DMS153 (cell line): ENCODE data around the gene PAPPA2.

Source experiments
- DNase-seq: peaks from one replicate; lab custom pipeline; 2025; lab: John Stamatoyannopoulos, UW

The PAPPA2 gene

DNA sequence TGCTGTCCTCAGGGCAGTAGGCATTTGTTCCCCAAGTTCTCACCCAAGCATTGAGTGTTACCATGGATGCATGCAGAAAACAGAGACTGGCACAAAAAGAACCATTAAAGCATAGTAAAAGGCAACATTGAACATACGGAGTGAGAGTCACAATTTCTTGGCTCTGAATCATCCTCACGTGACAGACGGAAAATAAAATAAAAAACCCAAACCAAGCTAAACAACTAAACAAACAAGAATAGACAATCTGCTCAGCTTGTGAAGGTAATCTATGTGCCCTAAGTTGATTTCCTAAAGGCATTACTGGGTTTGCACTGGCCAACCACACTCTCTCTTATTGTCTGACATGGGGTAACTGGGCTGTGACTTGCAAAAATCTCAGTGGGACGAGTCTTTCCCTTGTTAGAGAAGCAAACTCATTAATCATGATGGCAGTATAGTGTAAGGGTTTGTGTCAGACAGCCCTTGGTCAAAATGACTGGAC is 395.5 kb downstream of the PAPPA2 start:
- peak; percentile 44 for DNase-seq

DNA sequence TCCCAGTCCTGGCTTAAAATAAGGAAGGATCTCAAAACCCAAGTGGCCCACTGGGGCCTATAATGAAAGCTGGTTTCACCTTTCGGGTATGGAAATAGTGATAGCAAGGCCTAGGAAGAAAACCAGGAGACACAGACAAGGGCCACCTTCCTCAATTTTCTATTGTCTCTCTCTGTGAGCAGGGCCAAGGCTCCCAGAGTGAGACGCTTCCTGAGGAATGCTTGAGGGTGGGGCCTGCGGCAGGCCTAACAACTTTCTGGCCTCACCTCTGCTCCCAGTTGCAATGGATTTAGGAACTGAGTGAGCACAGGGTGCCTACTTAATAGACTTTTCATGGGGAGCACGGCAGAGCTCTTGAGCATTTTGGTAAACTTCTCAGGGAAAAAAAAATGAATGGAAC is 400.6 kb downstream of the PAPPA2 start:
- no peak for DNase-seq

DNA sequence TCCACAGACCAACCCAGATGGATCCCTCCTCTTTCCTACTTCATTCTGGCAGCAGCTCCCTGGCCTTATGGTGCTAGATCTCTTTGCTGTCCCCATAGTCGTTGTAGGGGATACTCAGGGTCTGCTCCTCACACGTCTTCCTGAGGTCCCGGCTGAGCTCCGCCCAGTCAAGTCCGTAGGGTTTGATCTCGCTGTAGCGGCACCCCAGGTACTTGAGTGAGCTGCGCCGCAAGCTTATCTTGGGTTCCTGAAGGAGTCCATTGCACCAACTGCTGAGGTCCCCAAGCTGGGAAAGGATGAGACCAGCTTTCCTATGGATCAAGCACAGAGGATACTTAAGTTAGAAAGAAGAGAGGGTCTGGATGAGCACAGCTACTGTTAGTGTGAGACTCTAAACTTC is 401.2 kb downstream of the PAPPA2 start:
- no peak for DNase-seq

DNA sequence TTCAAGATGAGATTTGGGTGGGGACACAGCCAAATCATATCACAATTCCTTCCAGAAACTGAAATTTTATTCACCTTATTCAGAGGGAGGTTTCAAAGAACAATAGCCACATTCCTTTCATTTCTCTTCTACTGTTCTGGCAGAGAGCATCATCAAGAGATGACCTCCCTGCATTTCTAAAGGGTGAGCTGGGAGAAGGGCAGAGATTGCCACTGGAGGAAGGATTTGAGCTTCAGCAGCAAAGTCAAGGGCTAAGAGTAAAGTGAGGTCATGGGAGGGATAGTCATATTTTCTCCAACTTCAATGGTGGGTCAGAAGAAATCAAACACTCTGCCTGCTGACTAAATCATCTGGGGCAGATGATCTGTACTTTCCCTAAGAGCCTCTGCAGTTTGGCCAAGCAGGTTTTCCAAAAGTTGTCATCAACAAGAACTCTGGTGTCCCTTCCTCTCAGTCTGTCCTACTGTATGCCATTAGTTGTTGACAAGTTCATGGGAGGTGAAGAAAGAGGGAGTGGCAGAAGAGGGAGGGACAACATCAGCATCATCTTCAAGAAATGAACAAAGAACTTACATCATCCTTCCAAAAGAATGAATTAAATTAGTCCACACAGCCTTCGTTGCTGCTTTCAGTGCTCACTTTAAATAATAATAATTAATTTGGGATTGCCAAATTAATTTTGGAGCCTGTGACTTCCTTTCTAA is 403.2 kb downstream of the PAPPA2 start:
- no peak for DNase-seq

DNA sequence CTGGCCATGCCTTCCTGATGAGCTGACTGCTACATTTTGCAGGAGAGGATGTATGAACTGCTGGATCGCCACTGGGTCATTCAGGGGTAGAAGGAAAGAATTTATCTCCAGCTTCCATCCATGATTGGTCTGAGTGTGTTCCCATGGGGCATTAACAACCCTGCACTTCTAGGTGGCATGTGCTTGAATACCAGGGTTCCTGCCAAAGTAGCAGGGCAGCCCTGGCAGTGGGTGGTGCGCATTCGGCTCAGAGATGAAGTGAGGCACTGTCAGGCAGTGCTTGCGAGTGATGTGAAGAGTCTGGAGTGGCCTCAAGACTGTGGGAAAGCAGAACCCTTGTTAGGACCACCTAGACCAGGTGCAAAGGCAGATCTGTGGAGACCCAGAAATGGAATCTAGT is 406.6 kb downstream of the PAPPA2 start:
- no peak for DNase-seq

DNA sequence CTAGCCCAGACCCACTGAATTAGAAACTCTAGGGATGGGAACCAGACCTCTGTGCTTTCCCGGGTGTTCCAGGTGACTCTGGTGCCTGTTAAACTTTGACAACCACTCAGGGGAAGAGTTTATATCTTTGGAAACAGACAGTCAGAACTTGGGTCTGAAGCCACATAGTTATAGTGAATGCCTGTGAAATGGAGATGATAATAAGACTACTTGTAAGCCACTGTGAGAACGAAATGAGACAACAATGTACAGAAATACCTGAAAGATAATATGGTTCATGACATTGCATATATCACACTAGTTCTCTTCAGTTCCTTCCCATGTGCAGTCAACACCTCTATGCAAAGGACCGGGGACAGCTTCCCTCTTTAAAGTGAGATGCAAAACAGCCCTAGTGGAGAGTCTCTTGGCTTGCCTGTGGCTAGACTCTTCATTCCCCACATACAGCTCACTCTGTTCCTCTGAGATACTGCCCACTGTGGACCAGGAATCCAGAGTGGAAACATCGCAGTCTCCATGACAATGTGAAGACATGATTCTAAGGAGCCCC is 414.1 kb downstream of the PAPPA2 start:
- no peak for DNase-seq

DNA sequence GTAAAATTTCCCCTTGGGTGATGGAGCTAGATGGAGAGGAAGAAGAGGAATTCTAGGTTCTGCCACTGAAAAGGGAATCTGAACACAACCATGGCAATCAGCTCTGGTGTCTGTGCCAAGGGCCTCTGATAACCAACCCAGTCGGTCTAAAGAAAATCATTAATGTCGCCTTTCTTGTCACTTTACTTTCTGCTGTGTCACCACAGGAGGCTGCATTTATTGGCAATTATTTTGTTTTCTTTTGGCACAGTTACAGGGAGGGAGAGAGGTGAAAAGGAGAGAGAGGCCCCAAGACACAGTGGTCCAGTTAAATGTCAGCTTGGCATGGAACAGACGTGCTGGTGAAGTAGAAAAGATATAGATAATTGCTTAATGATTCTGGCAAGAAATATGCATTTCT is 414.6 kb downstream of the PAPPA2 start:
- DNase-seq: no peak

DNA sequence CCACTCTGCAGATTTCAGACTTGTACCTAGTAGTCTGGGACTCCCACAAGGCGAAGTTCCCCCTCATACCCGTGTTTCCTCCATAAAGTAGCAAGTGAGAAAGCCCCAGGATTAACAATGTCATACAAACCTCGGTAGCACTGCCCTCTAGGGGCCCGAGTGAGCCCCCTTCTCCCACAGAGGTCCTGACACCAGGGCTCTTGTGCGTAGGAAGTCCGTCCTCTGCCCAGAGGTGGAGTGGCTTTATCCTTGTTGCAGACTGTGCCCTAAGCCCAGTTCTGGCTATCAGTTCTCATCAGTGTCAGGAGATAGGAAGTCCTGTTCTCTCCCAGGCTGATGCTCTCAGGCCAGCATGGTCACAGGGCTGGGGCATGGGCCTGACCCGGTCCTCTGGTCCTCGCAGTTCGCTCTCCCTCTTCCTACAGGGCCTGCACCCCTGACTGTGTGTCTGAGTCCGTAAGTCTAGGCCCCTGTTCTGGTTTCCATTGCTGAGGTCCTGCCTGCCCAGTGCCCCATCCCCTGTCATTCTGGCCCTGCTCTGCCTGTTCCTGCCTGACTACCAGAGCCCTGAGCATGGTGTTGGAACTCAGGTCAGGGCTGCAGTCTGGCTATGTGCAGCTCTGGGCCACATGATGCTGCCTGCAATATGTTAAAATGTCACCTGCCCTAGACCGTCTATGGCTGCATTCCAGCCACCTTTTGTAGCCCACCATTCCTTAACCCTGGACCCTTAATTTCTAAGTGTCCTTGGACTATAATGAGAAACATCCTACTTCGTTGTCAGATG is 416.0 kb downstream of the PAPPA2 start:
- DNase-seq: no peak

DNA sequence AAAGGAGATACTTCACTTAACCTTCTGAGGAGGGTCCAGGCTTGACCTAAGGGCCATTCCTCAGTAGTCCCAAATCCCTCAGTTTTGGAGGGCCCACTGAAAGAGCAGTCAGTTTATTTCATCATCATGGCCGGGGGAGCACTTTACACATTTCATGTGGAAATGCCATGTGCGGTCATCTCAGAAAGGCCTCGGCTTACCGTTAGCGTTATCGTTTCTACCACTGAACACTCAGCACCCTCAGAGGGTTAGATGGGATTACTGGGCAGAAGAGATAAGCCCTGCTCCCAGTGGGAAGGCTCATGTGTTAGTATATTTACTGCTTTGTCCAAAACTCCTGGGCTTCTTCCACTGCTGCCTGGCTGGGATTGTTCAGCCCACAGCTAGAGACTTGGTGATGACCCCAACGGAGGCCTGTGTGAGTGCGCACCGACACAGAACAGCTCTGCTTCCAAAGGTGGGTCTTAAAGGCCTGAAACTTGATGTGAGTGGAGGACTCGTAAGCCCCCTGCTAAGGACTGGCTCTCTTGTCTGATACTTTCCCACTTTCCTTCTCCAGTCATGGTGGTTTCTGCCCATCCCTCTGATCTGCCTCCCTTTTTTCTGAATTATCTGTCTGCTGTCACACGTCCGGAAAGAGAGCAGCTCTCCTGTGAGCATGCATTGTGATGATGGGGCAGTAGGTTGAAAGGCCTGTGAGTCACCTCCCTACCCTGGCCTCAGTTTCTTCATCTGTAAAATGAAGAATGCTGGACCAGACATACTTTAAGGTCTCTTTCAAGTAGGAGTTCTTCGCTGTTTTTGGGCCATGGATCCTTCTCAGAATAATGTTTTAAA is 417.0 kb downstream of the PAPPA2 start:
- DNase-seq: no peak

DNA sequence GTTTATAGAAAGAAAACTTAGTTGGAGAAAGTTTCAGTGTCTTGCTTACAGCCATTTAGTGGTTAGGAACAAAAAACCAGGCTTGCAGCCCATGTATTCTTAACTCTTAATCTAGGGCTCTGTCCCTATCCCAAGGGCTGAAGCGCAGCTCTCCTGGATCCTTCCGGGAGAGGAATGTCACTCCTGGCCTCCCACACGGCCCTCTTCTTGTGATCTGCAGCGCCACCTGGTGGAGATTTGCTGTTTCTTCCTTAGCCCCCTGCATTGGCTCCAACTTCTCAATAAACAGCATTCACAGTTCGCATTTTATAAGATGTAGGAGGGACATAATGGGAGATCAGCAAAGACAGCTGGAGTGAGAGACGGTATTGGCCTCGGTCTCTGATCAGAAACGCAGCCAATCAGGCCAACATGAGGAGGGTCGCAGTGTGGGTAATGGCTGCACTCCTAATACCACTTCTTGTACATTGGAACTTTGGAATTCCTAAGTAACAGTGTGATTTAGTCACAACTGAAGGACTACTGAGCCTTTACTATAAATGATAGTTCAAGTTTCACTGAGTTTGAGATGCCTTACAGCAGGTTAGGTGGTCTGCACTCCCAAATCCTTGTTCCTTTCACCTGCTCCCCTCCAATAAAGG is 418.1 kb downstream of the PAPPA2 start:
- DNase-seq: peak; percentile 68

DNA sequence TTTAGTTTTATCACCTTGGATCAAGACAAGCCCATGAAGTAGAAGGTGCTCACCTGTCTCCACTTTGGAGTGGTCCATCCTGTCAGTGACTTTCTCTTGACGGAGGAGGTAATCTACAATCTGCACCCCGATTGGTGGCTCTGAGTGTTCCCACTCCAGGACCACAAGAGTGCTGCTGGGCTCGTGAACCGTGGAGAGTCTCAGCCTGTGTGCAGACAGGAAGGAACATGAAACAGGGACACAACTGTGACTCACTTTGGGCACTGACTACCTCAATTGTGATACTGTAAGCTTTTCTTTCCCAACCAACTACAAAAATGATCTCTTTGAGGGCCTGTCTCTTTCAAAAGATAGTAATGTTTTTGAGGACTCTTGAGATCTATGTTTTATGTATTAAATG is 421.3 kb downstream of the PAPPA2 start:
- no peak for DNase-seq

DNA sequence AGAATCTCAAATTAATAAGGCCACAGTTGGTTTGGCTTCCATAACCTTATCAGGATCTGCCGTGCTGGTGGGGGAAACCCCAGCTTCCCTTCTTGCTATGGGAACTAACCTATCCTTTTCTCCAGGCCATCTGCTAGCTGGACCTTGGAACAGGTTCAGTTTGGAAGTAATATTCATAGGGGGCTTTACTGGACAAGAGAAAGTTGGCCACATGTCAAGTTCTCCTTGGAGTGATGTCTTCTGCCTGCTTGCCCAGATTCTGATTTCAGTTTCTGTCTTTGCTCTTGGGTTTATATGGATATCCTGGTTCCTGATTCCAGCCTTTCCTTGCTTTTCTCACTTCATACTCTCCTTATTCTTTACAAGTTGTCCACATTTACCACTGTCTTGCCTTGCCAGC is 421.9 kb downstream of the PAPPA2 start:
- DNase-seq: no peak

DNA sequence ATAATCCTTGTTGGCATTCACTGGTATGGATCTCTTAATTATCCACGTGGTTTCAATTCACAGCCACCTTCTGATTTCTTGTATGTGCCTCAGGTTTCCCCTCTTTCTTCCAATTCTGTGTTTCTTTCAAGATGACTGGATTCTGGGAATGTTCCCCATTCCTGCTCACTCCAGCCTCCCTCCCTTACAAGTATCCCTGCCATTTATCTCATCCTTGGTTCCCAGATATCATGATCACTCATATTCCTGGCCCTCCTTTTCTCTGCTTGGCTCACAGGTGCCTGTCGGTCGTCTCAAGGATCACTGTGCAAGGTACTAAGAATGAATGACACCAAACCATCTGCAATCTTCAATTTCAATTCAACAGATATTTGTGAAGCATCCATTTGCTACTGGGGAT is 422.4 kb downstream of the PAPPA2 start:
- DNase-seq: no peak

DNA sequence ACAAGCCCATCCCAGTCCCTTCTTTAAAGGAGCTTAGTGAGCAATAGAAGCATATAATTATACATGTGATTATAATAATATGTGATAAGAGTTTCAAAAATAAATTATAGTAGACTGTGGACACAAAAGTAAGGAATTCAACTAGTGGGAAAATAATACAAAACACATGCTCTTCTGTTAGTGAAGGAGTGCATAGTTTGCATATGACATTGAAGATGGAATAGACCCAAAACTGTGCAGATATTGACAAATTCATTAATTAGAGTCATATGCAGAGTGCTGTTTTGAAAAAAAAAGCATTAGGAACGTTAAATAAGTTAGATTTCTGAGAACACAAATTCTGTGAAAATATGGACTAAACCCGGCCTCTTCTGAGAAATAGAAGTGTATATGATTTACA is 422.8 kb downstream of the PAPPA2 start:
- DNase-seq: no peak

DNA sequence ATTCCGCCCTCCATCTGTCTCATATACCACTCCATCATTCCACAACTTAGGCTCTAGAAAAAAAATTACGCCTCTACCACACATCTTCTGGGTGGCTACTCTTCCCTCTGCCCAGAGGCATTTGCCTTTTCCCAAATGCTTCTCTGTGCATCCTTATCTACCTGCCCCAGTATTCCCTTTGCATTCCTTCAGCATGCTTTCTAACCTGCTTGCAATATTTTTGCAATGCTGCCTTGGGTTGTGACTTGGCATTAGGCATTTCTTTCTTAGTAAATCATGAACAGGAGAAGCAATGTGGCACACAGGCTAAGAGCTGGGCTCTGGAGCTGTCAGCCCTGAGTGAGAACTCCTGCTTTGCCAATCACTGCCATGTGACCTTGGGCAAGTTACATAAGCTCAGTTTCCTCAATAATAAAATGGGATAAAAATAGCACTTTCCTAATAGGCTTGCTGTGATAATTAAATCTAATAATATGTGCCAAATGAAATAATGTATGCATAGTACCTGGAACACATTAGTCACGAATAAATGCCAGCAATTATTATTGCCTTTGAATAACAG is 425.6 kb downstream of the PAPPA2 start:
- no peak for DNase-seq

DNA sequence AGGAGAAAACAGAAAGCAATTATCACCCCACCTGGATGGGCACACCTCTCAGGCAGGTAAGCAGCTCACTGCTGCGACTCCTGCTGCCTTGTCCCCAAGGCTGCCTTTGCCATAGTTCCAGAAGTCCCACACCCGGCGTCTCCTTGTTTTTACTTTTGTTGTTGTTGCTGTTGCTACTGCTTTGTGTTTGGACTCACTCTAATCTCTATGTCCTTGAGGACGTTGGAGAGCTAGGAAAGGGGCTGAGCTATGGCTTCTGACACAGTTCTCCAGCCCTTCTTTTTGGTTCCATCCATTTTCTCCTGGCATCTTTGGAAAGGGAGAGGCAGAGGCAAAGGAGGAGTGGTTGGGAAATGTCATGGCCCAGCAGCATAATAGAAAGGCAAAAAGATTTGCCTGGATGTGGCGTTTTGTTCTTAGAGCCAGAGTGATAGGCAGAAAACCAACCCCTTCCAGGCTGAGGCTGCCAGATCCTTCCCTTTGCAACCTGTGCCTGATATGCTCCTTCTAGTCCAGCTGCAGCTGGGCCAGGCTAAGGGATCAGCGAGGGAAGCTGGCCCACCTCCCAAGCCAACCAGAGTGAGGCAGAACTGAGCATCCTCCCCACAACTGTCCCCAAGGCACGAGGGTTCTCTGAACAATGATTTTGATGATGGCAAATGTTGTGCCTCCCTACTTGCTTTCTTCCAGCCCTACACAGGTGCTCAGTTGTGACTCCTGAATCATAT is 430.8 kb downstream of the PAPPA2 start:
- DNase-seq: no peak

DNA sequence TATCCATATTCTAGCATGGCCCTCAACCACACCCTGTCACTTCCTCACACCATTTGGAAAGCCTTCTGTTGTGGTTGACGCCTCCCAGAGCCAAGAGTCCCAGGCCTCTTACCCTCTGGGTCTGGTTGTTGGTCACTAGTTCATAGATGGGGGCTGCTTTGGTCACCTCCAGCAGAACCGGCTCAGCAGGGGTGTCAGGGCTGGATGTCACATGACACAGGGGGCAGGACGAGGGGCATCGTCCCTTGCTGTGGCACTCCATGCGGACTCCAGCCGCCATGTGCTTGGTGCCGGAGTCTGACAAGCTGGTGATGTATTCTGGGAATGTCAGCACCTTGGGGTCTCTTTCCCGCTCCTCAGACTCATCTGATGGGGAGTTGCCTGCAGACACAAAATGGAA is 431.5 kb downstream of the PAPPA2 start:
- no peak for DNase-seq
